Stromal cell of bone marrow (primary cell): ENCODE results near the gene ZNF366.

Experiments used
- DNase-seq: peaks from one replicate; pipeline ENCODE4 v3.0.0-alpha.2; 2012; ENCODE audit warnings: low read depth

ZNF366 gene

GRCh38 chr5:72519111-72519510, 11.9 kb upstream of the ZNF366 start:
- no peak for DNase-seq

DNA sequence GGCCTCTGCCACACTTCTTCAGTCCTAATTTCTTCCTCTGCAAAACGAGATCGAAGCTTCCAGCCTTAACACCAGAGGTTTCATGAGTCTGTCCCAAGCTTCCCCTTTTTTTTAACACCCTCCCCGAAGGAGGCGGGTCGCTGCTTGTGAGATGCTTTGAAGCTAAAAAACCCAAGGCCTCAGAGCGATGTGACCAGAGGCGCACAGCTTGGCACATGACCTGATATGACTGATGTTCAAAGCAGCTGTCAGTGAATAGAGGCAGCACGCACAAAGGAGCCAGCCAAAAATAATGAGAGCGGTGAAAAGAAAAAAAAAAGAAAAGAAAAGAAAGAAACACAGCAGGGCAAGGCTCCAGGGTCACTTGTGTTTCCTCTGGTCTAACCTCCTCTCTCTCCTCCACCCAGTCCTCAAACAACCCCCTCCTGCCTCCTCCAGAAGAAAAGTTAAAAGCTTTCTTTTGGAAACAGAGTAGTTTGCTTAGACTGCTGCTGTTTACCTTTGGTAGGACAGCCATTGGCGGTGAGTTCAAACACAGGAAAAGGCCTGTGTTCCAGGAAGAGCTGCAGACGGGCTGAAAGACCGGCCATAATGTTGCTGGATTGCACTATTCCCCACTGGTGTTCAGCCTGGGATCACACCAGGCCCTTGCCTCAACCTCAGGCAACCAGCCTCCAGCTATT, 10.9 kb upstream of the ZNF366 start:
- peak; percentile 65 for DNase-seq

GRCh38 chr5:72516916-72517315, 9.7 kb upstream of the ZNF366 start:
- DNase-seq: no peak

- DNase-seq: no peak
These were observed 8.0 kb upstream of the ZNF366 start for GRCh38 chr5:72515211-72515610.

GRCh38 chr5:72512593-72512860, 5.3 kb upstream of the ZNF366 start:
- no peak for DNase-seq

GRCh38 chr5:72511774-72512592, 4.8 kb upstream of the ZNF366 start:
- no peak for DNase-seq

DNA sequence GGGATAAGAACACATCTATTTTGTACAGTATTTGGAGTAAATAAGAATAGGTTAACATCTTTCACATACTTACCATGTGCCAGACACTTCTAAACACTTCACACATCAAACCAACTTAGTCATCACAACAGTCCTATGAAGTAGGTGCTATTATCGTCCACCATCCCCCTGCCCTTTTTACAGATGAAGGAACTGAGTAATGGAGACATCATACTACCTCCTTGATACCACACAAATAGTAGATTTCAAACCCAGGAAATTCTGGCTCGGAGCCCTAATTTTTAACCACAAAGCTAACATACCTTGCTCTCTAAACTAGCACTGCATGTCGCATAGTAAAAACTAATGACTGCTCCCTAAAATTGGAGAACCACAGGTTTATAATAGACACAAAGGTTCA, 4.2 kb upstream of the ZNF366 start:
- DNase-seq: no peak

DNA sequence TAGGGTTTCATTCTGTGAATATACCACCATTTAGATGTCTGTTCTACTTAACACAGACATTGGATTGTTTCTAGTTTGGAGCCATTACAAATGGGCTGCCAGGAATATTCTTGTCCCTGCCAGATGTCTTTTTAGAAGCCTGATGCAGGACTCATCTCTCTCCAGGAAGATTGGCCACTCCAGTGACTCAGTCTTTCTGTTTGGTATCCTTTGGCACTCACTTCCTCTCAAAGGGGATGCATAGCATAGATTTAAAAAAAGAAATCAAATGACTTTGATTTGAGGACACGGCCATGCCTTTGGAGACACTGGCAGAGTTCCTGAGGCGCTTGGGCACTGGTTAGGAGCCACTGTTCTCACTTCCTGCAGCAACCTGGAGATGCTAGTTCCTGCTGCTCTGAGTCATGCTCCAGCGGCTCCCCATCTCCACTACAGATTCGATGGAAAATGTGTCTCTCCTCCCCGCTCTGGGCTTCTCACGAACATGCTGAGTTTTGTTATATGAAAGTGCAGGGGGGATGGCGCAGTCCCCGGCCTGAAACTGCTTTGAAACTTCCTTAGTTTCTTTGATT, 3.5 kb upstream of the ZNF366 start:
- peak; percentile 87 for DNase-seq

DNA sequence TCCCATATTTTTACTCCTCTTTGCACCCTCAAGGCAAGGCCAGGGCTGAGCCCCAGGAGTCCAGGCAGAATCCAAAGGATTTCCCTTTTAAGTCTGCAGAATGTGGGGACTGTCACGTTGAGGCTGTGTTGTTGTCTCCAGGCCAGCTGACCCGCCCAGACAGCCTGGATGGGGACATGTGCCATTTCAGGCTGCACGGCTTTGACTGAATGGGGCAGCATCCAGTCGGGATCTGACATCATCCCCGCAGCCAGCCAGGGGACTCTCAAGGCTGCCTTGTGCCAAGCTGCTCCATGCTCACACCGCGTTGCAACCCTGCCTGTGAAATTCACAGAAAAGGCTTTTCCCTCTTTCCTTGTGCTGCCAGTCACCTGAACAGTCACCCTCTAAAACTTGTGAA, 2.2 kb upstream of the ZNF366 start:
- no peak for DNase-seq

GRCh38 chr5:72508241-72509170, 1.3 kb upstream of the ZNF366 start:
- no peak for DNase-seq

DNA sequence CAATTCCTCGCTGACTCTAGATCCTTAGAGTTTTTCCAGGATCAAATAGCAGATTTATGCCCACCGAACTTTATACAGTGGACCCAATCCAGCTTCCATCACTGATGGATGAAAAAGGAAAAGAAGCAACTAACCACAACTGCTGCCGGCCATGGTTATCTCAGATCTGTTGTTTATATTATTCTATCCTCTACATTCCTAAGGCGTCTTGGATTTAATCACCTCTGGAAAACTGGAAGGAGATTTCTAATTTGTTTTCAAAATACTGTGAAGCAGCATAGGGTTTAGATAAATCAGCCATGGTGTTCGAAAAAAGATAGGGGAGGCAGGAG, 663 bp upstream of the ZNF366 start:
- DNase-seq: no peak

DNA sequence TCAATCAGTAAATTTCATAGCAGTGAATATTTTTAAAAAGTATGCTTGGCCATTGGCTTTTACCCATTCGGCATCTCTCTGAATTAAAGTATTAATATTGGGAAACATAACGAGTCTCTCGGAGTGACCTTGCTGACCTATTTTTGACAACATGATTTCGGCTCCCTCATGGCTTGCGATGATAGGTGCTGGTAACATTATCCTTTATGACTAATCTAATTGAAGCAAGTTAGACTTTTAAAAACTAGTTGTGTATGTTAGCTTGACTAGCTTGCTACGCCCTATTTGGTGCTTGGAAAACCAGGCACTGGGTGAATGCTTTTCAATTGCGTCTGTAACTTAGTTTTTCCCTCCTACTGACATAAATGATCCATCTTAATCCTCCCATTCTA, 1.1 kb downstream of the ZNF366 start:
- DNase-seq: no peak

DNA sequence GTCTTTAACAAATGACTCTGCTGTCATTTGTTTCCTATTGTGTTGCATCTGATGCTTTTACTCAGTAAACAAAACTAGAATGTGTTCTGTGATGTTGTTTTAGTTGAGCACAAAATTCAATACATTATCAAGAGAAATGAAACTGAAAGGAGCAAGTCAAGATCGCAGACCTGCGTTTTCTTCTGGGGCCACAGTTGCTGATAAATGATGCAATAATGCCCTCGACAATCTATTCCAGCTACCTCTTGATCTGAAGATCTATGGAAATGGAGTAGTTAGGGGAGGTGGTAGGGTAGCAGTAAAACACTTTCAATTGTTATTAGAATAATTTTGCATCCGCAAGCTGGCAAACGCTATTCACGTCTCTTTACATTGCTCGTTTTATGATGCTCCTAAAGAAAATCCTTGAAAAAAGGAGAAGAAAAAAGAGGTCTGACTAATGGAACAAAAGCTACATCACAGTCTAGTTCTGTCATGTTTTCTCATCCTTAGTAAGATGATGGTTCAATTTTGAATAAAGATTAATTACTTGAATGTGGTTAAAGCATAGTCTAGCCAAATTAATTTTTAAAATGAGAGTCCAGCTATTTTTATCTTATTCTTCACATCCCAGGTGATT, 1.6 kb downstream of the ZNF366 start:
- DNase-seq: no peak

GRCh38 chr5:72505016-72505415, 2.2 kb downstream of the ZNF366 start:
- DNase-seq: no peak

DNA sequence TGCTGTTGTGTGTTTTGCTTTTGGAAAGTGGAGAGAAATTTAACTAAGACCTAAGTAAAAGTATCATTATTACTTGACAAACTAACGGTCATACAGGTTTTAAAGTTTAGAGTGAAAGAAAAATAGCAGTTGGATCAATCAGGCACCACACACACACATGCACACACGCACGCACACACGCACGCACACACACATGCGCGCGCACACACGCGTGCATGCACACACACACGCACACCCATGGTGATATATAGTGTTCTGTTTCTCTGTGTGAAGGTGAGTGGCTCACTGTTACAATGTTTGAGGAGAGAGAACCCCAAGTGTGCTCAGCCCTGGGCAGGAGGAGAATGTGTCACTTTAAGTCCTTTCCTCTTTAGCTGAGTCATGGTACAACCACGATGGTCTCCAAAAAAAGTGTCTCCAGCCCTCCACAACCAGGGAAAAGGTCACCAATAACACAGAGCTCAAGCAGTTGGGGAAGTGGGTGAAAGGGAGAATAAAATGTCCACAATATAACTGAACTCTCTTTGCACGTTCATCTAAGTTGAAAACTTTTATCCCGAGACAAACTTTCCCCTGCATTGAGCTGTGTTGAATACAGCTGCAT, 3.2 kb downstream of the ZNF366 start:
- no peak for DNase-seq

DNA sequence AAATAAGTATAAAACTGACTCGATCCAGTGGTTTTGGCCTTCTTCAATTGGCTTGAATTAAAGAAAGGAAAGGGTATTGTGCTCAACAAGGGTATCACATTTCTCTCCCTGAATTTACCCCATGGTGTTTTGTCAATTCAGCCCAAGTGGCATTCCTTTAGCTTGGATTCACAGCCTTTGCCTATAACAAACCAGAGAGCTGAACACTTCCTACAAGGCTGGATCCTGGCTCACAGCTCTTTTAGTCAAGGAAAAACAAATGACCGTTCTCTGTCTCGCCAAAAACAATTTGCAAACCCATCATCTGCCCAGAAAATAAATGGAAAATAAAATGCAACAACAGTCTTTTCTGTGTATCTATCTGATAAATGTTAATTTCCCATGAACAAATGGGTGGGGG, 5.7 kb downstream of the ZNF366 start:
- DNase-seq: peak; percentile 59

GRCh38 chr5:72499730-72500129, 7.5 kb downstream of the ZNF366 start:
- no peak for DNase-seq

GRCh38 chr5:72499090-72499489, 8.1 kb downstream of the ZNF366 start:
- DNase-seq: no peak

DNA sequence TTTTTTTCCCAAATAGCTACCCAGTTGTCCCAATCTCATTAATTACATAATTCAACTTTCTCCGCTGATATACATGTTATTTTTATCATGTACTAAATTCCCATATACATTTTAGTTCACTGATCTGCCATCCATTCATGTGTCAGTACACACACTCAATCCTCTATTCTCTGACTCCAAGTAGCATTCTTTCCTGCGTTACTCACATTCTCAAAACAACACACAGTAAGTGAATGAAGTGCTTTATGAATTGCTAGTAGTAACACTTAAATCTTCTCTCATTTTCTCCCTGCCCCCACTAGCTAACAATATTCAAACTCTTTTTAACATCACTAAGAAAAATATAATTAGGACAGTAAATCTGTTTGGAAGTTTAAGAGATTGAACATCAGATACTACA, 8.9 kb downstream of the ZNF366 start:
- DNase-seq: peak; percentile 50

GRCh38 chr5:72497823-72498222, 9.4 kb downstream of the ZNF366 start:
- no peak for DNase-seq

DNA sequence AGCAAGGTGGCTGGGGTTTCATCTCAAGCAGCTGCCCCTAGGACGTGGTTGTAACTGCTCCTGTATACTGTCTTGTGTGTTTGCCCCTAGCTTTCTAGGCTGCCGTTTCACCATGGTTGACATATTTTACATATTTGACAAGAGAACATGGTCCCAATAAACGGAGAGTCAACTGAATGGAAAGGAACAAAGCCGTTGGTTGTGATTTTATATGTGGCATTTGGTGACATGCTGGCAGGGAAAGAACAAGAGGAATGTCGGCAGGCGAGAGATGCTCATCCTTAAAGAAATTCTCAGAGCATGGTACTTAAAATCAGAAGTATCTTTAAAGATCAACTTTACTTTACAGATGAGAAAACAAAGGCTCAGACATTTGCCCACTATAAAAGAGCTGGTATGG, 11.8 kb downstream of the ZNF366 start:
- no peak for DNase-seq

DNA sequence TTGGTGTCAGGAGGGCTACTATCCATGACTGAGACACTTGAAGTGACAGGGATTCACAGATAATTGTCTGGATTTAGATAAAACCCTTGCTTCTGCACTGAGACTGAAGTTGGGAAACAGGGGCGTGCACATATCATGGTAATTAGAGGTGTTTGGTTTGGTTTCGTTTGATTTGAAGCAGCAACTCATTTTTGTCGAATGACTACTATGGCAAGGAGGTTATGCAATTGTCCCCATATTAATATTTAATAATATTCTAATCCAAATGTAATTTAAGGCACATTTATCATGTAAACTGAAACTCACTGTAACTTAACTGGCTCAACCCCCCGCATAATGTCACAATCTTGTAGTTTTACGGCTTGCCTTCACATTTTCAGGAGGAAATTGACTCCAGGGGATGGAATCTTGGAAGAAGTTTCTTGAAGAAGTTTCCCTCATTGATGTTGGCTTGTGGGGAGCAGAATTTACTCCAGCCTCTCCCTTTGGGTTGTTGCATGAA, 12.5 kb downstream of the ZNF366 start:
- peak; percentile 40 for DNase-seq
